Measurements from ENCODE around the gene PRTG.
"Not testable (repeated sequence)": the region's sequence is repeated elsewhere in the genome, so short reads cannot be mapped to it uniquely, and the experiment has no call there.

PRTG gene

GRCh38 chr15:55630858-55631257, 112.1 kb downstream of the PRTG start:
- no peak for DNase-seq (ENCODE audit: low read depth)

- DNase-seq (ENCODE audit: low read depth) = no peak
These were observed 114.6 kb downstream of the PRTG start for GRCh38 chr15:55628369-55628730.

- DNase-seq (ENCODE audit: low read depth) = peak; percentile 66
These were observed 115.1 kb downstream of the PRTG start for GRCh38 chr15:55627730-55628368.

- no peak for DNase-seq (ENCODE audit: low read depth)
These were observed 123.2 kb downstream of the PRTG start for GRCh38 chr15:55619783-55620182.

GRCh38 chr15:55618387-55618786, 124.6 kb downstream of the PRTG start:
- DNase-seq (ENCODE audit: low read depth) = no peak

- no peak for DNase-seq (ENCODE audit: low read depth)
These were observed 127.5 kb downstream of the PRTG start for GRCh38 chr15:55615445-55615844.

GRCh38 chr15:55613727-55614126, 129.2 kb downstream of the PRTG start:
- no peak for DNase-seq (ENCODE audit: low read depth)

GRCh38 chr15:55606214-55606613, 136.7 kb downstream of the PRTG start:
- no peak for DNase-seq (ENCODE audit: low read depth)

- no peak for DNase-seq (ENCODE audit: low read depth)
These were observed 141.6 kb downstream of the PRTG start for GRCh38 chr15:55601374-55601773.

GRCh38 chr15:55599439-55599838, 143.5 kb downstream of the PRTG start:
- DNase-seq (ENCODE audit: low read depth) = no peak

GRCh38 chr15:55593019-55593418, 149.9 kb downstream of the PRTG start:
- DNase-seq (ENCODE audit: low read depth) = not testable (repeated sequence)

GRCh38 chr15:55590788-55591187, 152.2 kb downstream of the PRTG start:
- DNase-seq (ENCODE audit: low read depth) = no peak

- no peak for DNase-seq (ENCODE audit: low read depth)
These were observed 153.7 kb downstream of the PRTG start for GRCh38 chr15:55589287-55589686.

GRCh38 chr15:55588815-55589115, 154.2 kb downstream of the PRTG start:
- DNase-seq (ENCODE audit: low read depth) = no peak

GRCh38 chr15:55588070-55588814, 154.7 kb downstream of the PRTG start, which contains the start of gene PYGO1:
Gene PYGO1, minus strand, starts transcription at chr15:55588345. Its CDS starts 462 bp downstream, at chr15:55587883.
- DNase-seq (ENCODE audit: low read depth) = no peak

GRCh38 chr15:55587321-55588069, 155.5 kb downstream of the PRTG start:
- DNase-seq (ENCODE audit: low read depth) = no peak

- DNase-seq (ENCODE audit: low read depth) = no peak
These were observed 156.1 kb downstream of the PRTG start for GRCh38 chr15:55586808-55587207.

- no peak for DNase-seq (ENCODE audit: low read depth)
These were observed 166.0 kb downstream of the PRTG start for GRCh38 chr15:55576943-55577342.

GRCh38 chr15:55574096-55574495, 168.9 kb downstream of the PRTG start:
- DNase-seq (ENCODE audit: low read depth) = no peak

GRCh38 chr15:55573224-55573623, 169.7 kb downstream of the PRTG start:
- no peak for DNase-seq (ENCODE audit: low read depth)

GRCh38 chr15:55564347-55565145, 178.4 kb downstream of the PRTG start:
- no peak for DNase-seq (ENCODE audit: low read depth)

- no peak for DNase-seq (ENCODE audit: low read depth)
These were observed 180.4 kb downstream of the PRTG start for GRCh38 chr15:55562601-55563000.
